H1 (cell line): ENCODE results near the gene PXDN. TPM values are rescaled to one million over a fixed set of nuclear protein-coding genes. Genes with fewer than 3 reads are reported as not detected.

ENCODE experiments used
- BACH1 ChIP-seq: IDR thresholded peaks from 2 replicates; pipeline ENCODE4 v1.6.1; 2012; ENCODE audit warnings: low read length, improper control_type of control experiment
- CBX5 ChIP-seq: fragments of 300-800, 300-1000 bp; sonication (generic); IDR thresholded peaks from 2 replicates; pipeline ENCODE4 v1.7.1; 2016; ENCODE audit warnings: antibody characterized with exemption, low read length, low read depth
- CHD2 ChIP-seq: IDR thresholded peaks from 2 replicates; pipeline ENCODE4 v1.6.1; 2012; ENCODE audit warnings: low read length, improper control_type of control experiment
- CREB1 ChIP-seq: IDR thresholded peaks from 2 replicates; pipeline ENCODE4 v1.6.1; 2012; ENCODE audit warnings: inconsistent platforms
- EGR1 ChIP-seq: IDR thresholded peaks from 2 replicates; pipeline ENCODE4 v1.6.1; 2011; ENCODE audit warnings: low read depth, low read length, borderline replicate concordance
- EP300 ChIP-seq, 2 experiments: IDR thresholded peaks; 1 replicate in 1 of 2; 2 replicates in 1 of 2; pipeline ENCODE4 v1.6.1; 2011 to 2012; ENCODE audit warnings: low read depth in 2 of 2, low read length in 2 of 2, mild to moderate bottlenecking in 2 of 2, borderline replicate concordance in 1 of 2, inconsistent platforms in 1 of 2, moderate library complexity in 1 of 2
- HDAC2 ChIP-seq, 2 experiments: fragments of 300-600 bp in 1 of 2; sonication (generic) in 1 of 2; IDR thresholded peaks; 2 replicates each; pipeline ENCODE4 v1.6.1; 2011 to 2012; ENCODE audit warnings: low read depth in 2 of 2, low read length in 2 of 2, mild to moderate bottlenecking in 2 of 2, moderate library complexity in 2 of 2, borderline replicate concordance in 1 of 2, inconsistent platforms in 1 of 2
- HDAC6 ChIP-seq: IDR thresholded peaks from one replicate; pipeline ENCODE4 v1.7.1; 2012; ENCODE audit warnings: low read depth, mild to moderate bottlenecking, inconsistent platforms, low read length, moderate library complexity
- JUN ChIP-seq: IDR thresholded peaks from 2 replicates; pipeline ENCODE4 v1.6.1; 2011; ENCODE audit warnings: low read depth, mild to moderate bottlenecking, improper control_type of control experiment, low read length
- KDM1A ChIP-seq: fragments of 200-600, 300-600 bp; sonication (generic); IDR thresholded peaks from 2 replicates; pipeline ENCODE4 v1.7.1; 2016; ENCODE audit warnings: mild to moderate bottlenecking, low read length, borderline replicate concordance
- MAFK ChIP-seq: IDR thresholded peaks from 2 replicates; pipeline ENCODE4 v1.6.1; 2012; ENCODE audit warnings: low read depth, mild to moderate bottlenecking, improper control_type of control experiment, low read length
- NRF1 ChIP-seq: IDR thresholded peaks from 2 replicates; pipeline ENCODE4 v1.6.1; 2011; ENCODE audit warnings: mild to moderate bottlenecking, low read depth, low read length, improper control_type of control experiment
- PHF8 ChIP-seq: fragments of 200-600 bp; sonication (generic); conservative IDR thresholded peaks from 2 replicates; pipeline ENCODE4 v1.7.1; 2012; ENCODE audit warnings: low read depth, mild to moderate bottlenecking, inconsistent platforms, low read length, moderate library complexity
- RAD21 ChIP-seq, 2 experiments: IDR thresholded peaks in 1 of 2; conservative IDR thresholded peaks in 1 of 2; 2 replicates each; pipeline ENCODE4 v1.6.1; 2011; ENCODE audit warnings: low read depth in 2 of 2, low read length in 2 of 2, improper control_type of control experiment in 1 of 2, inconsistent platforms in 1 of 2, mild to moderate bottlenecking in 1 of 2, moderate library complexity in 1 of 2
- SAP30 ChIP-seq: fragments of 300-600 bp; sonication (generic); IDR thresholded peaks from 2 replicates; pipeline ENCODE4 v1.7.1; 2012; ENCODE audit warnings: low read length, moderate library complexity, mild to moderate bottlenecking, inconsistent platforms; ENCODE audit not compliant: insufficient read depth, insufficient replicate concordance
- SIX5 ChIP-seq: IDR thresholded peaks from 2 replicates; pipeline ENCODE4 v1.6.1; 2011; ENCODE audit warnings: mild to moderate bottlenecking, low read depth, low read length
- SUZ12 ChIP-seq: fragments of 200-600 bp; sonication (generic); IDR thresholded peaks from 2 replicates; pipeline ENCODE4 v1.6.1; 2012; ENCODE audit warnings: mild to moderate bottlenecking, inconsistent platforms, low read length, moderate library complexity, mixed read lengths
- TBP ChIP-seq: IDR thresholded peaks from 2 replicates; pipeline ENCODE4 v1.6.1; 2011; ENCODE audit warnings: low read depth, low read length, improper control_type of control experiment
- YY1 ChIP-seq: IDR thresholded peaks from 2 replicates; pipeline ENCODE4 v1.6.1; 2011; ENCODE audit warnings: low read depth, mild to moderate bottlenecking, low read length
- polyA plus RNA-seq, 7 experiments: library from polyadenylated mRNA; depleted of rRNA in 3 of 7; stranded (reverse) in 5 of 7; unstranded in 2 of 7; fragments of >200 nt in 5 of 7; fragments of 200-250 nt in 2 of 7; gene quantifications; 1 replicate in 5 of 7; 2 replicates in 1 of 7; 4 replicates in 1 of 7; pipeline versions ENCODE4 v1.2.1 to v1.2.3, GENCODE V29; 2011 to 2013; ENCODE audit warnings: missing spikeins in 2 of 7, mixed read lengths in 2 of 7
- total RNA-seq: library from RNA; stranded (reverse); fragmentation: NEBNext Ultra II Directional; extraction: Animal tissue kit (Norgen Biotek cat#: 25700); gene quantifications from 2 replicates; pipeline ENCODE4 v1.2.1, GENCODE V29; 2021
- TF ChIP-seq, protein P1 (sequence below), 3 experiments: IDR thresholded peaks; 1 replicate in 2 of 3; 2 replicates in 1 of 3; pipeline versions ENCODE4 v1.5.1 to v1.6.1; 2011; ENCODE audit warnings: low read length in 3 of 3, mild to moderate bottlenecking in 3 of 3, inconsistent platforms in 2 of 3, low read depth in 1 of 3, moderate library complexity in 1 of 3; ENCODE audit not compliant: insufficient read depth in 1 of 3; ENCODE audit errors: control extremely low read depth in 1 of 3
- TF ChIP-seq, protein P2 (sequence below): IDR thresholded peaks from 2 replicates; pipeline ENCODE4 v1.6.1; 2012; ENCODE audit warnings: inconsistent platforms

PXDN gene
- total and polyA plus RNA-seq, 2 of the 8 experiments (the other 6 are each of a cell fraction or from before 2014, with no cell fraction given) = 104 to 141 TPM

DNA sequence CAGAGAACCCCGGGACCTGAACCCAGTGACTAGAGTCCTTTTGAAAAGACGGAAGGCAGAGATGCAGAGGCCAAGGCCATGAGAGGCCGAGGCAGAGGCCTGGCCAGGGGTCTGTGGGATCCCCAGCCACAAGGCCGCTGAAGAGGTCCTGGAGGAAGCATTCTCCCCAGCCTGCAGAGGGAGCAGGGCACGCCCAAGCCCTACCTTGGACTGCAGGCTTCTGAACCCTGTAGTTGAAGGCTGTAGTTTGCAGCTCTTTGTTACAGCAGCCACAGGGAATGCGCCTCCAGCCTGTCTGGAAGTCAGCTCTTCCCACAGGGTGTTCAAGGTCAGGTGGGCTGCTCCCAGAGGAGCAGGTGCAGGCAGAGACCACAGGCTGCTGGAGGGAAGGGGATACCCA is 22.1 kb upstream of the PXDN start (continued):
- TF ChIP-seq RAD21 (IDR thresholded peaks at IDR 0.05 in 1 of 2, conservative IDR thresholded peaks at IDR 0.05 in 1 of 2; ENCODE audit: low read depth in 2 of 2, low read length in 2 of 2) (peak in 1 of 2 experiments; percentile 24; a peak in 2 of 4 replicates), CREB1 (no peak), SIX5 (no peak), TBP (0 out of 2 replicates have a peak, but pooled peaks have one; percentile 24), HDAC2 (IDR thresholded peaks at IDR 0.05; ENCODE audit: borderline replicate concordance in 1 of 2, low read depth in 2 of 2, low read length in 2 of 2) (no peak), NRF1 (no peak), CHD2 (no peak), BACH1 (no peak), PHF8 (no peak), SAP30 (no peak), SUZ12 (no peak), KDM1A (no peak), CBX5 (no peak), EP300 (IDR thresholded peaks at IDR 0.05; ENCODE audit: borderline replicate concordance in 1 of 2, low read depth in 2 of 2, low read length in 2 of 2) (no peak), YY1 (no peak), MAFK (no peak), JUN (no peak), HDAC6 (no peak), EGR1 (no peak)
- TF ChIP-seq, protein P1, sequence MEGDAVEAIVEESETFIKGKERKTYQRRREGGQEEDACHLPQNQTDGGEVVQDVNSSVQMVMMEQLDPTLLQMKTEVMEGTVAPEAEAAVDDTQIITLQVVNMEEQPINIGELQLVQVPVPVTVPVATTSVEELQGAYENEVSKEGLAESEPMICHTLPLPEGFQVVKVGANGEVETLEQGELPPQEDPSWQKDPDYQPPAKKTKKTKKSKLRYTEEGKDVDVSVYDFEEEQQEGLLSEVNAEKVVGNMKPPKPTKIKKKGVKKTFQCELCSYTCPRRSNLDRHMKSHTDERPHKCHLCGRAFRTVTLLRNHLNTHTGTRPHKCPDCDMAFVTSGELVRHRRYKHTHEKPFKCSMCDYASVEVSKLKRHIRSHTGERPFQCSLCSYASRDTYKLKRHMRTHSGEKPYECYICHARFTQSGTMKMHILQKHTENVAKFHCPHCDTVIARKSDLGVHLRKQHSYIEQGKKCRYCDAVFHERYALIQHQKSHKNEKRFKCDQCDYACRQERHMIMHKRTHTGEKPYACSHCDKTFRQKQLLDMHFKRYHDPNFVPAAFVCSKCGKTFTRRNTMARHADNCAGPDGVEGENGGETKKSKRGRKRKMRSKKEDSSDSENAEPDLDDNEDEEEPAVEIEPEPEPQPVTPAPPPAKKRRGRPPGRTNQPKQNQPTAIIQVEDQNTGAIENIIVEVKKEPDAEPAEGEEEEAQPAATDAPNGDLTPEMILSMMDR (IDR thresholded peaks at IDR 0.05; ENCODE audit: control extremely low read depth in 1 of 3, insufficient read depth in 1 of 3, low read depth in 1 of 3, low read length in 3 of 3) = peak; percentile 37 to 61 (median 56)
- TF ChIP-seq, protein P2, sequence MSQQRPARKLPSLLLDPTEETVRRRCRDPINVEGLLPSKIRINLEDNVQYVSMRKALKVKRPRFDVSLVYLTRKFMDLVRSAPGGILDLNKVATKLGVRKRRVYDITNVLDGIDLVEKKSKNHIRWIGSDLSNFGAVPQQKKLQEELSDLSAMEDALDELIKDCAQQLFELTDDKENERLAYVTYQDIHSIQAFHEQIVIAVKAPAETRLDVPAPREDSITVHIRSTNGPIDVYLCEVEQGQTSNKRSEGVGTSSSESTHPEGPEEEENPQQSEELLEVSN = no peak
